MCF 10A (cell line): ENCODE measurements around the gene TMCO4. TPM values are rescaled to one million over a fixed set of nuclear protein-coding genes. Genes with fewer than 3 reads are reported as not detected.

ENCODE experiments used
- BruUV-seq: library from RNA; stranded (reverse); fragments of 400-500 nt; replicated peaks from 2 replicates; lab custom pipeline; 2021; lab: Mats Ljungman, UMichigan
- CTCF ChIA-PET: fragments of 300-600 bp; sonication (Branson Sonifier 250); formaldehyde crosslinking; extraction: SDS; loops from one replicate; lab custom pipeline; 2021; ENCODE audit warnings: antibody characterized with exemption, inconsistent platforms; lab: Yijun Ruan, JAX
- POLR2A ChIA-PET: fragments of 300-600, 350-650 bp; sonication (Branson Sonifier 250); formaldehyde crosslinking; extraction: SDS; loops from one replicate; lab custom pipeline; 2020; ENCODE audit warnings: antibody characterized with exemption, inconsistent platforms; lab: Yijun Ruan, JAX
- DNase-seq: peaks from one replicate; pipeline ENCODE4 v3.0.0-alpha.2; 2018; ENCODE audit not compliant: unreplicated experiment
- H3K27ac Mint-ChIP-seq: one replicate; pipeline ENCODE4 v1.8.0; 2022; ENCODE audit warnings: mild to moderate bottlenecking, low read depth, mixed read lengths; ENCODE audit not compliant: unreplicated experiment
- H3K27me3 Mint-ChIP-seq: one replicate; pipeline ENCODE4 v1.8.0; 2022; ENCODE audit warnings: mixed read lengths; ENCODE audit not compliant: insufficient read depth, unreplicated experiment
- H3K36me3 Mint-ChIP-seq: one replicate; pipeline ENCODE4 v1.8.0; 2022; ENCODE audit warnings: mild to moderate bottlenecking, moderate library complexity, mixed read lengths; ENCODE audit not compliant: insufficient read depth, unreplicated experiment
- H3K4me1 Mint-ChIP-seq: one replicate; pipeline ENCODE4 v1.8.0; 2022; ENCODE audit warnings: mixed read lengths; ENCODE audit not compliant: insufficient read depth, unreplicated experiment
- H3K4me3 Mint-ChIP-seq: one replicate; pipeline ENCODE4 v1.8.0; 2022; ENCODE audit warnings: mild to moderate bottlenecking, moderate library complexity, mixed read lengths; ENCODE audit not compliant: unreplicated experiment
- H3K9me3 Mint-ChIP-seq: one replicate; pipeline ENCODE4 v1.8.0; 2022; ENCODE audit warnings: mixed read lengths; ENCODE audit not compliant: unreplicated experiment
- CTCF ChIP-seq: fragments of 200-600 bp; IDR thresholded peaks from one replicate; pipeline ENCODE4 v1.8.0; 2022; ENCODE audit warnings: antibody characterized with exemption, mild to moderate bottlenecking; ENCODE audit not compliant: unreplicated experiment
- intact Hi-C: fragments of 100-400 bp; cut with micrococcal nuclease; formaldehyde crosslinking; loops from 2 replicates; pipeline ENCODE4 v1.14.1; 2022
- total RNA-seq: library from RNA; stranded (reverse); gene quantifications from 2 replicates; pipeline ENCODE4 v1.2.3, GENCODE V29; 2022

TMCO4 gene
- total RNA-seq, 1 experiment from 2014 or later: 20.5 TPM

- Mint-ChIP-seq H3K27me3 (no peaks in the 10 kb centered on the region), H3K4me3 (no peak overlapping the region), H3K4me1 (no peaks in the 10 kb centered on the region), H3K9me3 (no peaks in the 10 kb centered on the region), H3K36me3 (peaks cover 20% of the 10 kb centered on the region), H3K27ac (no peak overlapping the region)
- no peak for DNase-seq
- CTCF ChIA-PET: interaction anchor here (0.6 to 1.3 kb wide), 4 partner anchors 10 to 817 kb away, joined by 3 to 5 read pairs (median 4); no protein-coding TSS in a partner anchor
- BruUV-seq: no TSS peak
- no peak for TF ChIP-seq CTCF
- intact Hi-C loops: no loop called here
- POLR2A ChIA-PET: no interaction called here
Observed at GRCh38 chr1:19694298-19694697, 105.4 kb downstream of the TMCO4 start.

GRCh38 chr1:19690342-19690741 lies 109.4 kb downstream of the TMCO4 start:
- H3K27ac Mint-ChIP-seq: no peak overlapping the region
- CTCF ChIA-PET: interaction anchor here (2.2 to 2.3 kb wide), 2 partner anchors 14 to 29 kb away, joined by 9 read pairs; no protein-coding TSS in a partner anchor
- BruUV-seq: no TSS peak

GRCh38 chr1:19689856-19690255 lies 109.9 kb downstream of the TMCO4 start:
- no peaks in the 10 kb centered on the region for H3K4me1 Mint-ChIP-seq
- TF ChIP-seq CTCF: no peak
- no TSS peak for BruUV-seq
- peaks cover 4% of the 10 kb centered on the region for H3K36me3 Mint-ChIP-seq
- H3K27me3 Mint-ChIP-seq: no peaks in the 10 kb centered on the region
- ChIA-PET CTCF (interaction anchor here (1.2 to 2.3 kb wide), 2 partner anchors 15 to 28 kb away, joined by 6 to 9 read pairs; no protein-coding TSS in a partner anchor), POLR2A (no interaction called here)
- H3K9me3 Mint-ChIP-seq: no peaks in the 10 kb centered on the region
- no peak overlapping the region for H3K27ac Mint-ChIP-seq
- no peak for DNase-seq
- intact Hi-C loops: no loop called here
- no peak overlapping the region for H3K4me3 Mint-ChIP-seq

More at GRCh38 chr1:19690342-19690741, 109.4 kb downstream of the TMCO4 start:
- Mint-ChIP-seq H3K4me3 (no peak overlapping the region), H3K27me3 (no peaks in the 10 kb centered on the region), H3K4me1 (no peaks in the 10 kb centered on the region), H3K9me3 (no peaks in the 10 kb centered on the region), H3K36me3 (peaks cover 4% of the 10 kb centered on the region)
- DNase-seq: no peak
- POLR2A ChIA-PET: interaction anchor here (0.5 kb wide), 1 partner anchor 19 kb away, joined by 3 read pairs; no protein-coding TSS in a partner anchor
- no peak for TF ChIP-seq CTCF
- intact Hi-C loops: no loop called here

- Mint-ChIP-seq H3K27ac (no peak overlapping the region), H3K4me1 (no peaks in the 10 kb centered on the region), H3K27me3 (no peaks in the 10 kb centered on the region), H3K9me3 (no peaks in the 10 kb centered on the region), H3K36me3 (peaks cover 4% of the 10 kb centered on the region), H3K4me3 (no peak overlapping the region)
- BruUV-seq: no TSS peak
- DNase-seq: no peak
- TF ChIP-seq CTCF: no peak
- ChIA-PET POLR2A (no interaction called here), CTCF (interaction anchor here (1.2 to 2.3 kb wide), 2 partner anchors 15 to 27 kb away, joined by 6 to 9 read pairs; no protein-coding TSS in a partner anchor)
- intact Hi-C loops: no loop called here
Observed at GRCh38 chr1:19689085-19689757, 110.5 kb downstream of the TMCO4 start.
